ENCODE measurements around the gene FIG4. TPM values are rescaled to one million over a fixed set of nuclear protein-coding genes. Genes with fewer than 3 reads are reported as not detected.

FIG4 gene
- total RNA-seq = 11.8 and 13.7 TPM in 2 replicates

GRCh38 chr6:109690737-109691621 is at the start of gene FIG4, which contains the start of gene AK9:
Gene FIG4 (plus strand): TSS chr6:109691296. CDS start chr6:109691436, 140 bp downstream.
Gene AK9 (minus strand): TSS chr6:109691202. CDS start chr6:109675745, 15,457 bp downstream.

Other genes with a start within 250 kb of the FIG4 start
- gene MICAL1, start 235.5 kb upstream of the FIG4 start, total RNA-seq = 28.8 and 39.8 TPM in 2 replicates
- gene ZBTB24, start 208.1 kb upstream of the FIG4 start, total RNA-seq = 8.1 and 8.2 TPM in 2 replicates
- 4.4 and 5.9 TPM in 2 replicates for gene AK9, start 94 bp upstream of the FIG4 start, total RNA-seq

Measured in vein endothelial cell (primary cell).